Fibroblast of skin of abdomen (primary cell): ENCODE results near the gene RNF149.
A peak's percentile ranks its signal among the peaks of the same experiment; 100 is the strongest.
"Not testable (repeated sequence)": the region's sequence is repeated elsewhere in the genome, so short reads cannot be mapped to it uniquely, and the experiment has no call there.

Experiments used
- DNase-seq: peaks from one replicate; pipeline ENCODE4 v3.0.0-alpha.2; 2013

RNF149 gene

DNA sequence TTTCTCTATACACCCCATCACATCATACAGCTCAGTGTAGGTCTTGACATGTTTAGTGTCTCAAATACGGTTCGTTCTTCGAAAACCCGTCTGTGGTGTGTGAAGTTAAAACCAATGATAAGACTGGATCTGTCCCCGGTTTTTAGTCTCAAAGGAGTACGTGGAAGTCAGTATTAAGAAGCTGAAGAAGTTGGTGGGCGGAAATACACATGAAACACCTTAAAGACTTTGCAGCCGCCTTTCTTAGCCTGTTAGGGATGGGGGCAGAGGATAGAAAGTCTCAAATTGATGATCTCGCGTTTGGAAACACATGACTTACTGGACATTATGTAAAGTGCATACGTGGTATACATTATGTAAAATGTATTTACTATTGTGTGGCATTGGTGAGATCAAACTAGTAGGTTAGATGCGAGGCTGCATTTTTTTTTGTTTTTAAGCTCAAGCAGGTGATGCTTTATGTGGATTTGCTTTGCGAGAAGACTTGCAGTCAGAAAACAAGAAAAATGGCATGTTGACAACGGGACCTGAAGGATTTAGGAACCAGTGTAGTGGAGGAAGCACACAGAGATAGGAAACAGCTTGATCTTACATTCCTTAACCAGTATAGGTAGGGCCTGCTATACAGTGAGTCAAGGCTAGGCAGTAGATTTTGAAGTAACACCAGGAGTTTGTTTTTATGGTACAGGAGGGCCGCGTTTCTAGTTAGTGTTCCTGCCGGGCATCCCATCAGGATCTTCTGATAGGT lies 54.6 kb downstream of the RNF149 start:
- DNase-seq = no peak

DNA sequence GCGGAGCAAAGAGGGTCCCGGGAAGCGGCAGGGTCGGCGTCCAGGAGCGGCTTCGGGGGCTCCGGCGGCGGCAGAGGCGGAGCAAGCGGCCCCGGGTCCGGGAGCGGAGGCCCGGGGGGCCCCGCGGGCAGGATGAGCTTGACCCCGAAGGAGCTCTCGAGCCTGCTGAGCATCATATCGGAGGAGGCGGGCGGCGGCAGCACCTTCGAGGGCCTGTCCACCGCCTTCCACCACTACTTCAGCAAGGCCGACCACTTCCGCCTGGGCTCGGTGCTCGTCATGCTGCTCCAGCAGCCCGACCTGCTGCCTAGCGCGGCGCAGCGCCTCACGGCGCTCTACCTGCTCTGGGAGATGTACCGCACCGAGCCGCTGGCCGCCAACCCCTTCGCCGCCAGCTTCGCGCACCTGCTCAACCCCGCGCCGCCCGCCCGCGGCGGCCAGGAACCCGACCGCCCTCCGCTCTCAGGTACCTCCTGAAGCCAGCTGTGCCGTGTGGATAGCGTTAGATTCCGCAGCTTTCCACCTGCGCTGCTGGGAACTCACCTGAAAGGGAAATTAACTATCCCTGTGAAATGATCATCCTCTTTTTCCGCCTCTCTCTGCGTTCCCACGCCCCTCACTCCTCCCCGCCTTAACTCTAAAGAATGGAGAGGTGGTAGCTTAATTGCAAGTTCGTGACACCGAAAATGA lies 55.3 kb downstream of the RNF149 start:
- peak; percentile 52 for DNase-seq

DNA sequence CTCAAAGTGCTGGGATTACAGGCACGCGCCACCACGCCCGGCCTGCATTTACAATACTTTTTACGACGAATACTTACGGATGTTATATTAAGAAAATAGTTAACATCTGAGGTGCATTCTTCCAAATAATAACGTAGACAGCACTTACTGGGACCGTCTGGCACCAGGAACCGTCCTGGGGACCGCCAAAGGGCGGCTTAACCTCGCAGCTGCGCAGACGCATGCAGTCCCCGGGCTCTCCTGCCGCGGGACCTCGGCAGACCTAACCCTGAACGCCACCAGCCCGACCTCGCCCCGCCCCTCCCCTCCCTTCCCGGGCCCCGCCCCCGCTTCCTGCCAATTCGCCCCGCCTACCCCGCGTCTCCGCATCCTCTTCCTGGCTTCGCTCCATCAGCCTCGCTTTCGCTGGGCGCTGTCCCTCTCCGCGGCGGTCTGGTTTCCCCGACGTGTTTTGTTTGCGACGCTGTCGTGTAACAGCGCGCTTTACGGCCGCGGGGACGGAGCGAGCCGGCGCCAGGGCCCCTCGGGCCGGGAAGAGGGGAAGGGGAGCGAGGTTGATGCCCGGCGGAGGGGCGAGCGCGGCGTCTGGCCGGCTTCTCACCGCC lies 56.0 kb downstream of the RNF149 start, which contains the start of gene CNOT11:
CNOT11 (plus strand) TSS at position 479 of the 605 bp plus-strand sequence; CDS start at position 558, 79 bp downstream.
- peak; percentile 99 for DNase-seq

DNA sequence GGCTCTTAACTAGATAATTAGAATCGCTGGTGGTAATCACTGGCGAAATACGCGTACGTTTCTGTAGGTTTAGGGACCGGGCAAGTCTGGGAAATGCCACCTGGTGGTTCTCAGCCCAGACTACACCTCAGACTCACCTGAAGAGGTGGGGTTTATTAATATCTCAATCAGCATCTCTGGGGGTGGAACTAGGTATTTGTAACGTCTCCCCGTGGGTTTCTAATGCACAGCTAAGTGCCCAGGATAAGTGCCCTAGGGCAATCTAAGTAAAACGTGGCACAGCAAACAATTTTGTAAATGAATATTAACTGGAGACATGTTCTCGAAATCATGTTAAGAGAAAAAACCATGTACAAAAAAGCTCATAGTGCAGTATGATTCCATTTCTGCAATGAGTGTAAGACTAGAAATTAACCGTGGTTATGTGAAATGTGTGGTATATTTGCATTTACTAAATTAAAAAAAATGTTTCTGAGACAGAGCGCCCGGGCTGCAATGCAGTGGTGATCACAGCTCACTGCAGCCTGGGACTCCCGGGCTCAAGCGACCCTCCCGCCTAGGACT lies 56.6 kb downstream of the RNF149 start:
- no peak for DNase-seq

DNA sequence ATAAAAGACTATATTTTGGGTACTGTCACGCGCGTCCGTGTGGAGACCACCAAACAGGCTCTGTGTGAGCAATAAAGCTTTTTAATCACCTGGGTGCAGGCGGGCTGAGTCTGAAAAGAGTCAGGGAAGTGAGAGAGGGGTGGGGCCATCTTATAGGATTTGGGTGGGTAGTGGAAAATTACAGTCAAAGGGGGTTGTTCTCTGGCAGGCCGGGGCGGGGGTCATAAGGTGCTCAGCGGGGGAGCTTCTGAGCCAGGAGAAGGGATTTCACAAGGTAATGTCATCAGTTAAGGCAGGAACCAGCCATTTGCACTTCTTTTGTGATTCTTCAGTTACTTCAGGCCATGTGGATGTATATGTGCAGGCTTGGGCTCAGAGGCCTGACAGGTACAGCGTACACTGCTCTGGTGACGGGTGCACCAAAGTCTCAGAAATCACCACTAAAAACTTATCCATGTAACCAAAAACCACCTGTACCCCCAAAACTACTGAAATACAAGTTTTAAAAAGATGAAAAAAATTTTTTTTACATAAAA lies 57.2 kb downstream of the RNF149 start:
- DNase-seq = not testable (repeated sequence)

DNA sequence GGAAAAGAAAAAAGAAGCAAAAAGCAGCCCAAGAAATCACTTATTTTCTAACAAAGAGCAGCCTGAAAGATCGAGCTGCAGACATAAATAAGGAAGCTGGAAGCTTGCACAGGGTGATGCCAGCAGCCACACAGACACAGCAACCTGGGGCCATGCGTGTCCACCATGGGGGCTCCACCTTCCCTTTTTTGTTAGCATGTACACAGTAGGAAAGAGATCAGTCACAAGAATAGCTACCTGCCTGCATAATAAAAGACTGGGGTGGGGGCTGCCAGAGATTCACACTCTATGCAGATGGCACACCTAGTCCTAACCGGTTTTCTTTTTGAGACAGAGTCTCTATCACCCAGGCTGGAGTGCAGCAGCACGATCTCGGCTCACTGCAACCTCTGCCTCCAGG lies 58.7 kb downstream of the RNF149 start:
- DNase-seq = no peak

DNA sequence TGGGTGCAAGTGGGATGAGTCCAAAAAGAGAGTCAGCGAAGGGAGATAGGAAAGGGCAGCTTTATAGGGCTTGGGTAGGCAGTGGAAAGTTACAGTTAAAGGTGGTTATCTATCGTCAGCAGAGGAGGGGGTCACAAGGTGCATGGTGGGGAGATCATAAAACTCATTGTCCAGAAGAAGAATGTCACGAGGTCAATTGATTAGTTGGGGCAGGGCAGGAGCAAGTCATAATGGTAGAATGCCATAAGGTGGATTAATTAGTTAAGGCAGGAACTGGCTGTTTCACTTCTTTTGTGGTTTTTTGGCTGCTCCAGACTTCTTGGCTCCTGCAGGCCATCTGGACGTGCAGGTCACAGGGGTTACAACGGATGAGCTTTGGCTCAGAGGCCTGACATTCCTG lies 59.7 kb downstream of the RNF149 start:
- not testable (repeated sequence) for DNase-seq

DNA sequence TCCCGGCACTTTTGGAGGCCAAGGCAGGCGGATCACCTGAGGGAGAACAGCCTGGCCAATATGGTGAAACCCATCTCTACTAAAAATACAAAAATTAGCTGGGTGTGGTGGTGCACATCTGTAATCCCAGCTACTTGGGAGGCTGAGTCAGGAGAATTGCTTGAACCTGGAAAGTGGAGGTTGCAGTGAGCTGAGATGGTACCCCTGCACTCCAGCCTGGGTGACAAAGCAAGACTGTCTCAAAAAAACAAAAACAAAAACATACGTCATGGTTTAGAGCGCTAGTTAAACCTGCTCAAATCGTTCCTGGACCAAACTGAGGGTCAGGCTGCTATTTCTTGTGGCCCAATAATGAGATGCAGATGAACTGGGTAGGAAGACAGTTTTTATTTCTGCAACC lies 63.0 kb downstream of the RNF149 start:
- DNase-seq = not testable (repeated sequence)

DNA sequence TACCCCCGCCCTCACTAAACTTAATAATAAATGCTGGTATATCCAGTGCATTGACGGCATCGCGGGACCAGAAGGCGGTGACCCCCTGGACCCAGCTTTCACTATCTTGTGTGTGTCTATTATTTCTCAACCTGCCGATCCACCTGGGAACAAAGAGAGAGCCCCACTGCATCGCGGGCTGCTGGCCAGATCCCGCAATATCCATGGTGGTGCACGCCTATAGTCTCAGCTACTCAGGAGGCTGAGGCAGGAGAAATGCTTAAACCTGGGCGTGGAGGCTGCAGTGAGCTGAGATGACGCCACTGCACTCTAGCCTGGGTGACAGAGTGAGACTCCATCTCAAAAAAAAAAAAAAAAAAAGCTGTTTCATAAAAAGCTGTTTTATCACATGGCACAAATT lies 63.6 kb downstream of the RNF149 start:
- not testable (repeated sequence) for DNase-seq

DNA sequence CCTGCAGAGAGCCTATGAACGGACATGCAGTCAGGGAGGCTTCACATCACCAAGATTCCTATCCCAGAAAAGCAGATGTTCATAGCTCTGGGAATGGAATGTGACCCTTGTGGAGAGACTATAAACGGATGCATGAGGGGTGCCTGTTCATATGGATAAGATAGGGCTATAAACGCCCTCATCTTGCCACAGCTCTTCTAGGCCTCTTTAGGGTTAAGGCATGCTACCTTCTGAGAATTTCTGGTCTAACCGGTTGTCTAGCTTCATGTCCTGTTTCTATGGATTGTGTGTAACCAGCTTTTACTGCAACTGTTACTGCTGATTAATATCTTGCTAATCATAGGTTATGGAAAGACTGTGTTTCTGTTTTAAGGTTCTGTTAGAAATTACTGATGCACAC lies 64.1 kb downstream of the RNF149 start:
- DNase-seq = not testable (repeated sequence)

DNA sequence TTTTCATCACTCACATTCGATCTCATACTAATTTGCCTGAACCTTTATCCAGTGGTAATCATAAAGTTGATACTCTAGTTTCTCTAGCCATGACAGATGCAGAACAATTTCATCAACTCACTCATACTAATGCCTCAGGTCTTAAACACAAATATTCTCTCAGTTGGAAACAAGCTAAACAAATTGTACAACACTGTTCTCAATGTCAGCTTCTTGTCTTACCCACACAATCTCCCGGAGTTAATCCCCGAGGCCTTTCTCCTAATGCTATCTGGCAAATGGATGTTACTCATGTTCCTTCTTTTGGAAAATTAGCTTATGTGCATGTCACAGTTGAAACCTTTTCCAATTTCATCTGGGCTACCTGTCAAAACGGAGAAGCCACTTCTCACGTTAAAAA lies 67.3 kb downstream of the RNF149 start:
- no peak for DNase-seq

DNA sequence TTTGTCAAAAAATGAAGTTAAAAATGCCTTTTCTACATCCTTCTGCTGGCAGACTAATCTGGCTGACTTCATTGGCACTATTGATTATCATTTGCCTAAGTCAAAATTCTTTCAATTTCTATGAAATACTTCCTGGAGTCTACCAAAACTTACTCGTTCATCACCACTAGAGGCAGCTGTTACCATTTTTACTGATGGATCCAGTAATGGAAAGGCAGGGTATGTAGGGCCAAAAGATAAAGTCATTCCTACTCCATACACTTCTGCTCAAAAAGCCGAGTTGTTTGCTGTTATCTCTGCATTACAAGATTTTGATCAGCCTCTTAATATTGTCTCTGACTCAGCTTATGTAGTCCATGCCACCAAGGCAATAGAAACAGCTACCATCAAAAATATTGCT lies 67.8 kb downstream of the RNF149 start:
- not testable (repeated sequence) for DNase-seq

DNA sequence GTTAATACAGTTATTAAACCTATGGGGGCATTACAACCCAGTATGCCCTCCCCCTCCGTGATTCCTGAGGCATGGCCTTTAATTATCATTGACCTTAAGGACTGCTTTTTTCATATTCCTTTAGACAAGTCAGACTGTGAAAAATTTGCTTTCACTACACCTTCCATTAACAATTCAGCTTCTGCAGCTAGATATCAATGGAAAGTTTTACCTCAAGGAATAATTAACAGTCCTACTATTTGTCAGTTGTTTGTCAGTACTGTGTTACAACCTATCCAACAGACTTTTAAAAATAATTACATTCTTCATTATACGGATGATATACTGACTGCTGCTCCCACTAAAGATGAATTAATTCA lies 68.8 kb downstream of the RNF149 start:
- DNase-seq = not testable (repeated sequence)

DNA sequence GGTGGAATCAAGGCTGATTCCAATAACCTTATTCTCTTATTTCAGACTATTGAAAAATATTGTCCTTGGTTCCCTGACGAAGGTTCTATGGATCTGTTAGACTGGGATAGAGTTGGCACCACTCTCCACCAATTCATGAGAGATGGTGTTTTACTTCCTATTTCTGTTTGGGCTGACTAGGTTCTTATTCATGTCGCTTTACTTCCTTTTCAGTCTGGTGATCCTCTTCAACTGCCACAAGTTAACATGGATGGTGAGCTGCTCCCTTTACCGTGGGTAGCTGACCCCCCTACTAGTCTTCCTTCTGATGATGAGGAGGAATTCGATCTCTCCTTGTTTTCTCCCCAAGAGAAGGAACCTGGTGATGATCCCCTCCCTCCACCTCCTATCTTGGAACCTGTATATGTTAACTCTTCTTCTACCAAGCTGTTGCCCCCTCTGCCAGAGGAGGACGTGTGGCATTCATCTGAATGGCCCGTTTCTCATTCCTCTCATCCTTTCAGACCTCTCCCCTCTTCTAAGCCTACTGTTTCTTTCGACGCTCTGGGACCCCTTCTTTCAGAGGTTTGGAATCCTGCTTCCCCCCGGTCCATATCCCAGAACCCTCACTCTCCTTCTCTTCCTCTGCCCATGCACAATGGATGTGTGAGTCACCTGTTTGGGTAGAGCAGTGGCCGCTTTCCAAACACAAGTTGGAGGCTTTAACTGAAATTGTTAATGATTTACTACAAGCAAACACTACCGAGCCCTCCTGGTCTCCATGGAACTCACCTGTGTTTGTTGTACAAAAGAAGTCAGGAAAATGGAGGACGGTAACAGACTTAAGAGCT lies 69.4 kb downstream of the RNF149 start:
- DNase-seq = no peak

DNA sequence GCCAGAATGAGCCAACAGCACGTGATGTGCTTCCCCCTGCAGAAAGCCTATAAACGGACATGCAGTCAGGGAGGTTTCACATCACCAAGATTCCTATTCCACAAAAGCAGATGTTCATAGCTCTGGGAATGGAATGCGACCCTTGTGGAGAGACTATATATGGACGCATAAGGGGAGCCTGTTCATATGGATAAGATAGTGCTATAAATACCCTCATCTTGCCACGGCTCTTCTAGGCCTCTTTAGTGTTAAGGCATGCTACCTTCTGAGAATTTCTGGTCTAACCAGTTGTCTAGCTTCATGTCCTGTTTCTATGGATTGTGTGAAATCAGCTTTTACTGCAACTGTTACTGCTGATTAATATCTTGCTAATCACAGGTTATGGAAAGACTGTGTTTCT lies 70.6 kb downstream of the RNF149 start:
- peak; percentile 53 for DNase-seq

DNA sequence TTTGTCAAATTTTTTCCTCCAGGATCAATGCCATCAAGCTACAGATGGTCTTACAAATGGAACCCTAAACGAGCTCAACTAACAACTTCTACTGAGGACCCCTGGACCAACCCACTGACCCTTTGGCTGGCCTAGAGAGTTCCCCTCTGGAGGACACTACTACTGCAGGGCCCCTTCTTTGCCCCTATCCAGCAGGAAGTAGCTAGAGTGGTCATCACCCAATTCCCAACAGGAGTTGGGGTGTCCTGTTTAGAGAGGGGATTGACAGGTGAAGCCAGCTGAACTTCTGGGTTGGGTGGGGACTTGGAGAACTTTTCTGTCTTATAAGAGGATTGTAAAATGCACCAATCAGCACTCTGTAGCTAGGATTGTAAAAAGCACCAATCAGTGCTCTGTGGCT lies 72.5 kb downstream of the RNF149 start:
- not testable (repeated sequence) for DNase-seq

DNA sequence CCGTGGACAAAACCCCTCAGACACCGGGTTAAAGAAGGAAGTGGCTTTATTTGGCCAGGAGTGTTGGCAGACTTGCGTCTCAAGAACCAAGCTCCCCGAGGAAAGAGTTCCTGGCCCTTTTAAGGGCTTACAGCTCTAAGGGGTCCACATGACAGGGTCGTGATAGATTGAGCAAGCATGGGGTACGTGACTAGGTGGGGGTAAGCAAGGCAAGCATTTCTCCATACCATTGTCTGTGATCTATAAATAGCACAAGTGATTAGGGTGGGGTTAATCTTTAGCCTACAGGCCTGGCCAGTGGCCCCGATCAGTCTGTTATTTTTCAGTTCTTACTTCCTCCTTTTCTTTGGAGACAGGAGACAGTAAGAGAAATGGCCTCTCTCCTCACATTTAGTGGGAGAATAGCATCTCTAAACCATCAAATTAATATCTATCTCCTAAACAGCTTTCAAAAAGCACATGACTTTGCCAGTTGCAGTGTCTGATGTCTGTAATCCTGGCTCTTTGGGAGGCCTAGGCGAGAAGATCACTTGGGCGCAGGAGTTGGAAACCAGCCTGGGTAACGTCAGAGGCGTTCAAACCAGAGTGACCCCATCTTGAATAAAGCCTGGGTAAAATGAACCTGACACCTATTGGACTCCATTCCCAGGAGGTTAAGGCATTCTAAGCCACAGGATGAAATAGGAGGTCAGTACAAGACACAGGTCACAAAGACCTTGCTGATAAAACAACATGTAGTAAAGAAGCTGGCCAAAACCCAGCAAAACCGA lies 74.1 kb downstream of the RNF149 start:
- no peak for DNase-seq

DNA sequence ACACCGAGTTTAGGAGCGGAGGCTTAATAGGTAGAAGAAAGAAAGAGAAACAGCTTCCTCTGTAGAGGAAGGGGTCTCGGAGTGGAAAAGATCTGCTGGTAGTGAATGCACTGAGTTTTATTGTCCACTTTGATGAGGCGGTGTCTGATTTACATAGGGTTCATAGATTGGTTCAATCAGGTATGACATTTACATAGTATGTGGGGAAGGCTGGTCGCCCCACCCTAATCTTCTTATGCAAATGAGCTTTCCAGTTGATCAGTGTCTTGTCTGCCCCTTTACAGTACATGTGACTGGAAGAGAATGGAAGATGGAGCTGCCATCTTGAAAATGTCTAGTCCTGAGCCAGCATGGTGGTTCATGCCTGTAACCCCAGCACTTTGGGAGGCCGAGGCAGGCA lies 75.7 kb downstream of the RNF149 start:
- no peak for DNase-seq

DNA sequence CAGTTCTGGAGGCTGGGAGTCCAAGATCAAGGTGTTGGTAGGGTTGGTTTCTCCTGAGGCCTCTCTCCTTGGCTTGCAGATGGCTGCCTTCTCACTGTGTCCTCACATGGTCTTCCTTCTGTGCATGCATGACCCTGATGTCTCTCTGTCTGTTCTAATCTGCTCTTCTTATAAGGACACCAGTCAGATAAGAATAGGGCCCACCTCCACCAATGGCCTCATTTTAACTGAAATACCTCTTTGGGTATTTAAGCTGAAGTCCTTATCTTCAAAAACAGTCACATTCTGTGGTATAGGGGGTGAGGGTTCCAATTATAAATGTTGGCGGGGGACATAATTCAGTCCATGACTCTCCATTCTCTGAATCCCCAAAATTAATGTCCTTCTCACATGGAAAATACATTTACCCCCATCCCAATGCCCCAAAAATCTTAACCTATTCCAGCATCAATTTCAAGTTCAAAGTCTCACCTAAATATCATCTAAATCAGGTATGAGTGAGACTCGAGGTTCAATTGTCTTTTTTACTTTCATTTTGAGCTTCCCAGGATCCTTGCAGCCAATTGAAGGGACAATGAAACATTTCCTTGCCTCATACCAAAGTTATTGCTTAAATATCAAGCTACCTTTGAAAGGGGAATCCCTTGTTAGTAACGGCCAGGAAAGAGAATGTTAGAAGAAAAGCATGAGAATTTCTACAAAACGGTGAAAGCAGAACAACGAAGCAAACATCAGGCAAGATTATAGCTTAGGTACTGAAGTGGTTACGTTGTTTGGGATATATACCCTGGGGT lies 76.4 kb downstream of the RNF149 start:
- no peak for DNase-seq

DNA sequence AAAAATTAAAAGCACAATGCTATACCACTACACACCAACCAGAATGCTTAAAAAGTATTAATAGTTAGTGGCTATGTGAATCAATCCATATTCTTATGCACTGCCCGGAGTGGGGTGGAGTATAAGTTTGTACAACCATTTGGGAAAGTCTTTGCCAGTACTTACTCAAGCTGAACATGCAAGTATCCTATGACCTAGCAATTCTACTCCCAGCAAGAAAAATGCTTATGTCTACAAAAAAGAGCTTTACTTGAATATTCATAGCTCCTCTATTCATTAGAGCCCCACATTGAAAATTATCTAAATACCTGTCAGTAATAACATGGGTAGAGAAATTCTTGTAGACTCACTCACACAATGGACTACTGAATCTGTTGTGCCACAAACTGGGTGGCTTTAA lies 77.3 kb downstream of the RNF149 start:
- no peak for DNase-seq
